Epithelial cell of esophagus (primary cell): ENCODE measurements around the gene PFKFB2.

Experiments
- DNase-seq: peaks from one replicate; pipeline ENCODE4 v3.0.0; 2010; ENCODE audit warnings: low read depth
- H3K4me3 ChIP-seq: 2 replicates; pipeline ENCODE4 v1.5.1; 2011; ENCODE audit warnings: mild to moderate bottlenecking, low read length, control low read depth
- TF ChIP-seq, protein P1 (sequence below): IDR thresholded peaks from 2 replicates; pipeline ENCODE4 v1.5.1; 2011; ENCODE audit warnings: low read depth, mild to moderate bottlenecking, low read length, control low read depth, inconsistent platforms; ENCODE audit not compliant: insufficient read depth; ENCODE audit errors: missing control alignments

PFKFB2 gene

DNA sequence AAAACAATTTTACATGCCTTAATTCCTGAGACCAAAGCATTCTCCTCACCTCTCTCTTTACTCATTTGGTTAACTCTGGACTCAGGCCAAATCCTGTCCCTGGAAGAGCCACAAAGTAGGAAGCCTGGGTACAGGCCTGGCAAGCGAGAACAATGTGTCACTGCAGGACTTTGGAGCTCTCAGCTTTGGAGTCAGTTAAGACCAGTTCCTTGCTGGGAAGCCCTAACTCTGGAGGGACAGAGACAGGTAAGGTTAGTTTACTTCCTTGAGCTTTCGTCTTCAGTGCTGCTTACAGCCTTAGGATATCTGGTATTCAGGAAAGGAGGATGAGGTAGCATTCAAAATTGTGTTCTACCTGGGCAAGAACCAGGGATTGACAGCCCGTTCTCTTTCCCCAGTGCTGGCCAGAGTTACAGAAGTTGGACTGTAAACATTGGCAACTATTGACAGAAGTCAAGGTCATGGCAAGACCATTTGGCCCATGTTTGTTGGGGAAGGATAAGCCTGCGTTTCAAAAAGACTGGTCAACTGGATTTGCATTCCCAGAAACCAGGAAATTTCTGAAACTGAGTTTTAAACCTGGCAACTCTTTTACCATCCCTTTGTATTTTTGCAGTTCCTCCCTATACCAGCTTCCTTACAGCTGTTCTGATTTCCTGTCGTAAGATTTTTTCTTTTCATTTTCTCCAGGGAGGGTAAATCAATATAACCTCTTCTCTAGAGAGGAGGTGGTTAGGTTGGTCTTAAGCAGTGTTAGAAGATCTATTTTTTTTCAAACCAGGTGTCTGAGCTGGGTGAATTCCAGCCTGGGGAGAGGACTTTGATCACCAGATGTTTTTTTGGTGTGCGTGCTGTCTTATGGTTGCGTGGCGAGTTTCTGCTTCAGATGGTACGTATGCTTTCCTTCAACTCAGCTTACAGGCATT is 35.9 kb downstream of the PFKFB2 start, which contains the start of gene C4BPB:
C4BPB (plus strand) TSS at position 160 of the 926 bp plus-strand sequence; CDS start at position 832, 672 bp downstream.
- TF ChIP-seq, protein P1, sequence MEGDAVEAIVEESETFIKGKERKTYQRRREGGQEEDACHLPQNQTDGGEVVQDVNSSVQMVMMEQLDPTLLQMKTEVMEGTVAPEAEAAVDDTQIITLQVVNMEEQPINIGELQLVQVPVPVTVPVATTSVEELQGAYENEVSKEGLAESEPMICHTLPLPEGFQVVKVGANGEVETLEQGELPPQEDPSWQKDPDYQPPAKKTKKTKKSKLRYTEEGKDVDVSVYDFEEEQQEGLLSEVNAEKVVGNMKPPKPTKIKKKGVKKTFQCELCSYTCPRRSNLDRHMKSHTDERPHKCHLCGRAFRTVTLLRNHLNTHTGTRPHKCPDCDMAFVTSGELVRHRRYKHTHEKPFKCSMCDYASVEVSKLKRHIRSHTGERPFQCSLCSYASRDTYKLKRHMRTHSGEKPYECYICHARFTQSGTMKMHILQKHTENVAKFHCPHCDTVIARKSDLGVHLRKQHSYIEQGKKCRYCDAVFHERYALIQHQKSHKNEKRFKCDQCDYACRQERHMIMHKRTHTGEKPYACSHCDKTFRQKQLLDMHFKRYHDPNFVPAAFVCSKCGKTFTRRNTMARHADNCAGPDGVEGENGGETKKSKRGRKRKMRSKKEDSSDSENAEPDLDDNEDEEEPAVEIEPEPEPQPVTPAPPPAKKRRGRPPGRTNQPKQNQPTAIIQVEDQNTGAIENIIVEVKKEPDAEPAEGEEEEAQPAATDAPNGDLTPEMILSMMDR = no peak
- H3K4me3 ChIP-seq = no peak within 1 kb of the TSS
- DNase-seq = peak; percentile 33

DNA sequence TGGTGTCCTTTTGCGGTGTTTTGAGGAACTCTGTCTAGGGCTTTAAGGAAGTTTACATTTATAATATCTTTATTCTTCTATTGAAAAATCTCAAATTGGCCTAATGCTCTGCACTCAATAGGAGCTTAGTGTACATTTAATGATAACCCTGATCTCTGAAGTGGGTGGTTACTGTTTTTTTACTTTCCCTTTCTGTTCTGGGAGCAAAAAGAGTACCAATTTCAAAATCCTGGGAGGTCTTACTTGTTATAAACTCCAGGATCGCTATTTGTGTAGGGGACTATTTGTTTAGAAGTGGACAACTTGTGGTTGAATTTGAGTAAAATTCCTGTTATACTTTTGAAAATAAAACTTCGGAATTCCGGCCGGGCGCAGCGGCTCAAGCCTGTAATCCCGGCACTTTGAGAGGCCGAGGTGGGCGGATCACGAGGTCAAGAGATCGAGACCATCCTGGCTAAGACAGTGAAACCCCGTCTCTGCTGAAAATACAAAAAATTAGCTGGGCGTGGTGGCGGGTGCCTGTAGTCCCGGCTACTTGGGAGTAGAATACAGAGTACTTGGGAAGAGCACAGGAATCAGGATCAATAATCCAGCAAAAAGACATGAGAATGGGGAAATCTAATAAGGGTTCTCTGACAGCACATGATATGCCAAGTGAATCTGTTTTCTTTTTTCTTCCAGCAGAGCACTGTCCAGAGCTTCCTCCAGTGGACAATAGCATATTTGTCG is 36.7 kb downstream of the PFKFB2 start:
- no peak overlapping the region for H3K4me3 ChIP-seq
- DNase-seq = no peak
- TF ChIP-seq, protein P1 = no peak

DNA sequence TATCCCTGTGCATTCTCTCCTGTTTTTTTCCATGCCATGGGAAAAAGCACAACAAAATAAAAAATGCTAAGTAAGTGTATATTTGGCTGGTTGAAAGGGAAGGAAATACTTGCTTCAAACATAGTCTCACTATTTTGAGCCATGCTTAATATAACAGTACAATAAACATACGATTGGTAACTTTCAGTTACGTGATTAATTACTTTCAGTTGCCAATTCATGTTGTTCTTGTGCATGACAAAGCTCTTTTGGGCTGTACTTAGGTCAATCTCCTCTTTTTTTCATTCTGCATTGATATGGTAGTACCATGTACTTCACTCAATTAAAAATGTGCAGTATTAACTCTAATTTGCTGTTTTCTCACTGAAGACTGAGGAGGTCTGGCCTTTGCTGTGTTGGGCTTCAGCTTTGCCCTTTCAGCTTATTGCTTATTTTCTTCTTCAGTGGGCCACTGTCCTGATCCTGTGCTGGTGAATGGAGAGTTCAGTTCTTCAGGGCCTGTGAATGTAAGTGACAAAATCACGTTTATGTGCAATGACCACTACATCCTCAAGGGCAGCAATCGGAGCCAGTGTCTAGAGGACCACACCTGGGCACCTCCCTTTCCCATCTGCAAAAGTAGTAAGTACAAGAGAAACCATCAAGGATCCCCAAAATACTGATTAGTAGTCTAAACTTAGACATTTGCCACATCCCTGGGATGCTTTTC is 38.3 kb downstream of the PFKFB2 start:
- no peak overlapping the region for H3K4me3 ChIP-seq
- TF ChIP-seq, protein P1 = no peak
- no peak for DNase-seq

DNA sequence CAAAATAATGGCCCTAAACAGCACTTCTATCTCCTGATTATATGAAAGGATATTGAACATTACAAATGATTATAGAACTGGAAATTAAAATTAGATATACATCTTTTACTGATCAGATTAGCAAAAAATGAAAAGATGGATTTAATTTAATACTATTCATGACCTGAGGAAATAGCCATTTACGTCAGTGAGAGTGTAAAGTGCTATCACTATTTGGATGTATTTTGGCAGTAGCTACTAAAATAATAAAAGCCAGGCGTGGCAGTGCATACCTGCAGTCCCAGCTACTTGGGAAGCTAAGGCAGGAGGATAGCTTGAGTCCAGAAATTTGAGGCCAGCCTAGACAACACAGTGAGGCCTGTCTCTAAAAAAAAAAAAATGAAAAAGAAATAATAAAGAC is 40.9 kb downstream of the PFKFB2 start:
- no peak overlapping the region for H3K4me3 ChIP-seq
- TF ChIP-seq, protein P1 = no peak
- no peak for DNase-seq

DNA sequence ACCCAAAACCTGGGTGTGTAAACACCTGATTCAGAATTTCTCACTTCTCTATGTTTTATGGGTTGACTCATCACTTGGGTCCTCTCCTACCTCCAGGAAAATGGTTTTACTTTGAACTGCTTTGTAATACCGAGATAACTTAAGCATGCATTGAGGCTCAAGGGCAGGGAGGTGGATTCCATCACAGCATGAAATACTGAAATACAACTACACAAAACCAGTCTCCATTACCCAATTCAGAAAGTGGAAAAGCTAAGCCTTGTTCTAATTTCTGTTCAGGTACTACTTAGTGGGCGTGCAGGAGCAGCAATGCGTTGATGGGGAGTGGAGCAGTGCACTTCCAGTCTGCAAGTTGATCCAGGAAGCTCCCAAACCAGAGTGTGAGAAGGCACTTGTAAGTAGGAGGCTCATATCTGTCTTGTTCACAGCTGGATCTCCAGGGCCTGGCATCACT is 44.8 kb downstream of the PFKFB2 start:
- TF ChIP-seq, protein P1 = no peak
- DNase-seq = peak; percentile 5
- no peak overlapping the region for H3K4me3 ChIP-seq

DNA sequence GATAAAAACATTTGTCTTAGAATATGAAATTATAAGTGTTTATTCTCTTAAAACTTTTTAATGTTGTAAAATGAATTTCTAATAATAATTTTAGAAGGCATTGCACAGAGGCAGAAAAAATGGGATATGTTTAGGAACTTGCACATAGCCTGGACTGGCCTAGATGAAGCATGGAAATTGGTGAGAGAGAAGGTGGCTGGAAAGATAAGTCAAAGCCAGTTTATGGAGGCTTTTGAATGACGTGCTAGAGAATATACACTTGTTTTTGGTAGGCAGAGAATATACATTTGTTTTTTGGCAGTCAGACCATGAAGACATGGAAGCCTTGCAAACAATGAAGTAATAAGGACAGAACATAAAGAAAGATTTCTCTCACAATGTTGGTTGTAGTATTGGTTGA is 48.6 kb downstream of the PFKFB2 start:
- TF ChIP-seq, protein P1 = no peak
- no peak overlapping the region for H3K4me3 ChIP-seq
- DNase-seq = no peak
